GM18507 (cell line): Measurements from ENCODE around the gene MAST1.
"Not testable (repeated sequence)": the region's sequence is repeated elsewhere in the genome, so short reads cannot be mapped to it uniquely, and the experiment has no call there.

Source experiments
- DNase-seq: peaks from one replicate; pipeline ENCODE4 v3.0.0; 2011; ENCODE audit warnings: low read depth; ENCODE audit not compliant: insufficient read length; ENCODE audit errors: extremely low spot score
- FAIRE-seq: peaks from 2 replicates; lab custom pipeline; 2011; peaks lifted over from hg19 to GRCh38; lab: Jason Lieb, UNC

Gene MAST1

DNA sequence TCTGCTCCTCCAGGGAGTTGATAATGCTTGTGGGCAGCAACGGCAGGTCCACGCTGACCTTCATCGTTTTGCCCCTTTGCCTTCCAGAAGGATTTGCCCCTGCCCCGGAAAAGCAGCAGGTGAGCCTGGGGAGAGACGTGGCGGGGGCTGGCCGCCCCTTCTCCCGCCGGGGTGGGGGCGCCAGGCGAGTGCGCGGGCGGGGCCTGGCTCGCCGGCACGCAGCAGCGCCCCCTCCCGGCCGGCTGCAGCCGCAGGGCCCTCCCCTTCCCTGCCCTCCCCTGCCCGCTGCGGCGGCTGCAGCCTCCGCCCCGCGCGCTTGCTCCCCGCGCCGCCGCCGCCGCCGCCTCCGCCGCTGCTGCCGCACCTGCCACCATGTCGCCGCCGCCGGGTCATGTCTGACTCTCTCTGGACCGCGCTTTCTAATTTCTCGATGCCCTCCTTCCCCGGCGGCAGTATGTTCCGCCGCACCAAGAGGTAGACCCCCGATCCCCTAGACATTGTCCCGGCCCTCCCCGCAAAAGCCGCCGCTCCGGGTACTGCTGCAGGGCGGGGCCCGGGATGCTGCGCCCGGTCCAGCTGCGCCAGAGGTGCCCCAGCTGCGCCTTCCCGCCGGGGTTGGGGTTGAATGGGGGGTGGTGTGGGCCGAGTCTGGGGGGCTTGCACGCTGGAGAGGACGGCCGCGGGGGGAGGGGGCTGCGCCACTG lies at the start of gene MAST1:
MAST1 (plus strand) TSS at position 334 of the 704 bp plus-strand sequence; CDS start at position 392, 58 bp downstream.
- DNase-seq: no peak
- no peak for FAIRE-seq

GRCh38 chr19:12788682-12789097 lies 49.6 kb upstream of the MAST1 start:
- peak; percentile 81 for FAIRE-seq
- DNase-seq: no peak

DNA sequence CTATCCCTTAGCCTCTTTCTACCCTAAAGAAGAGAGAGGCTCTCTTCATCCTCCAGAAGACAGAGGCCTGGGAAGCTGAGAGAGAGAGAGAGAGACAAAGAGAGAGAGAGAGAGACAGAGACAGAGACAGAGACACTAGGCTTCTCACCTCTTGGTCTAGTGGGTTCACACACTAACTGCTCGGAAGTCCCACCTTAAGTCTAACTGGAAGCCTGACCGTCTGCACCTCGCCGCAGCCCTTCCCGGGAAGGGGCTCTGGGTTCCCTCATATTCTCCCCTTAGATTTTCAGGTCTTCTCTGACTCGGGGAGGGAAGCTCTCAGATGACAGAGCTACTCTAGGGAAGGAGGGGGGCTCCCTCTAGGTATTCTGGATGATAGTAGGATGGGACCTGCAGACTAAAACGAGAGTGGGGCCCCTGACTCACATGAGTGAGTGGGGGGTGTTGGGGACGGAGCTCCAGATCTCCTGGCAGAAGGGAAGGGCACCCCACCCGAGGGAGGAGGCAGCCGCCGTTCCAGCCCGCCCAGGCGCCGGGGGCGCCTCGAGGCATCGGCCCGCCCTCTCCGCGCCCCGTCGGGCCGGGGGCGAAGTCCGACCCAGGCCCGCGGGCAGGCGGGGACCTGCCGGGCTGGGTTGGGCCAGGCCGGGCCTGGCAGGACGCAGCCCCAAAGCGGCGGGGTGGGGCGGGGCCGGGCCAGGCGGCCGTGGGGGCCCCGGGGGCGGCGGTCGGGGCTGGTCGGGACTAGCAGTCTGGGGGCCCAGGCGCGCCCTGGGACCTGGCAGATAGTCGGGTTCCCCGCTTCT lies 49.0 kb upstream of the MAST1 start:
- no peak for FAIRE-seq
- no peak for DNase-seq

DNA sequence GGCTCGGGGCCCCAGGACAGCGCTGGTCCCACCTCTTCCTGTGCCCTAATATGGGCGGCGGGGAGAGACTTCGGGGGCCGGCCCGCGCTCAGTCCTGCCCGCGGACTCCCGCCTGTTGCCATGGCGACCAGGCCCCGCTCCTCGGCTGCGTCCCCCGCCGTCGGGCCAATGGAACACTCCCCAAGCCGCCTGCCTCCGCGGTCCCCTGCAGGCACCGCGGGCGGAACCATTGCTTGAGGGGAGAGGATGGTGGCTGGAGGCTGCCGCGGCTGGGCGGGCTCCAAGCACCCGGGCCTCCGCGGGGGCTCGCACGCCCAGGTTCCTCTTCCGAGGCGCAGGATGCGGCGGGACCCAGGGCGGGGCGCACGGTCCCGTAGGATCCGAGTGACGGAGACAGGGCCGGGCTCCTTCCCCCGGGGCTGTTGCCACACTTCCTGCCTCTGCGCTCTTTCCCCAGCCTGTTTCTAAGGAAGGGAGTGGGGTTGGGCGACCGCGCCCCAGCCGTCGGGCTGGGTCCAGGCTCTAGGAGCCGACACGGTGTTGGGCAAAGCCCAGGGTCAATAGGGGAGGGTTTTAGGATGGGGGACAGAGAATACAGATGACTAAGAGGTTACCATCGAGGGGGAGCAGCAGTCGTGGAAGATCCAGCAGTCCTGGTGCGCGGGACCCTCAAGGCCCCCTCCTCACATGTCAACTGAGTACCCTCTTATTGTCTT lies 48.3 kb upstream of the MAST1 start:
- DNase-seq: peak; percentile 80
- peak; percentile 80 for FAIRE-seq

GRCh38 chr19:12790628-12791344 lies 47.5 kb upstream of the MAST1 start:
- FAIRE-seq (no peak), DNase-seq (no peak)

GRCh38 chr19:12791345-12792050 lies 46.8 kb upstream of the MAST1 start, which contains the start of gene JUNB:
TSS of gene JUNB (plus strand) at chr19:12791486. CDS start at chr19:12791772, 286 bp downstream.
- DNase-seq (no peak), FAIRE-seq (peak; percentile 88)

- no peak for DNase-seq
- peak; percentile 50 for FAIRE-seq
Measured at GRCh38 chr19:12792051-12792852, 46.1 kb upstream of the MAST1 start.

- DNase-seq (no peak), FAIRE-seq (no peak)
Measured at GRCh38 chr19:12792853-12793289, 45.4 kb upstream of the MAST1 start.

- FAIRE-seq (peak; percentile 86), DNase-seq (peak; percentile 89)
Measured at GRCh38 chr19:12793290-12794195, 44.8 kb upstream of the MAST1 start.

DNA sequence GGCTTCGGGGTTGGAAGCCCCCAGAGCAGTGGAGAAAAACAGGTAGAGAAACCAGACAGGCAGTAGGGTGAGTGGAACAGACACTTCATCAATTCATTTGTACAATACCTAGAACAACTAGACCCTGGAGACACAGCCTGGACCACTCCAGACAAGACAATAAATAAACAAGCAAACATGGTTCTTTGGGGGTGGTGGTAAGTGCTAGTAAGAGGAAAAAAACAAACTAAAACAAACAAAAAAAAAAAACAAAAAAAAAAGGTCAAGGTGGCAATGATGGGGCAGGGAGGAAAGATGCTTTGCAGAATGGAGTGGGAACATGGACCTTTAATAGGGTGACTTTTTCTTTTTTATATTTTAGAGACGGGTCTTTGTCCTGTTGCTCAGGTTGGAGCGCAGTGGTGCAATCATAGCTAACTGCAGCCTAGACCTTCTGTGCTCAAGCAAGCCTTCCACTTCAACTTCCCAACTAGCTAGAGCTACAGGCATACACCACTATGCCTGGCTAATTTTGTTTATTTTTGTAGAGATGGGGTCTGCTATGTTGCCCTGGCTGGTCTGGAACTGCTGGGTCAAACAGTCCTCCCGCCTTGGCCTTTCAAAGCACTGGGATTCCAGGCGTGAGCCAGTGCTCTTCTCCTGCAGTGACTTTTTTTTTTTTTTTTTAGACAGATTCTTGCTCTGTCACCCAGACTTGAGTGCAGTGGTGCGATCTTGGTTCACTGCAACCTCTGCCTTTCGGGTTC lies 43.9 kb upstream of the MAST1 start:
- no peak for DNase-seq
- FAIRE-seq: no peak

DNA sequence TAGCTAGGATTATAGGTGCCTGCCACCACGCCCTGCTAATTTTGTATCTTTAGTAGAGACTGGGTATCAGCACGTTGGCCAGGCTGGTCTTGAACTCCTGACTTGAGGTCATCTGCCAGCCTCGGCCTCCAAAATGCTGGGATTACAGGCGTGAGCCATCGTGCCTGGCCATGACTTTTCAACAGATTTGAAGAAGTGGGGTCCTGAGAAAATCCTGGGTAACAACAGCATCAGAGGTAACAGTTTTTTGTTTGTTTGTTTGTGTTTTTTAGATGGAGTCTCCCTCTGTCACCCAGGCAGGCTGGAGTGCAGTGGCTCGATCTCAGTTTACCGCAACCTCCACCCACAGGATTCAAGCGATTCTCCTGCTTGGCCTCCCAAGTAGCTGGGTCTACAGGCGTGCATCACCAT lies 43.3 kb upstream of the MAST1 start:
- DNase-seq: no peak
- no peak for FAIRE-seq

DNA sequence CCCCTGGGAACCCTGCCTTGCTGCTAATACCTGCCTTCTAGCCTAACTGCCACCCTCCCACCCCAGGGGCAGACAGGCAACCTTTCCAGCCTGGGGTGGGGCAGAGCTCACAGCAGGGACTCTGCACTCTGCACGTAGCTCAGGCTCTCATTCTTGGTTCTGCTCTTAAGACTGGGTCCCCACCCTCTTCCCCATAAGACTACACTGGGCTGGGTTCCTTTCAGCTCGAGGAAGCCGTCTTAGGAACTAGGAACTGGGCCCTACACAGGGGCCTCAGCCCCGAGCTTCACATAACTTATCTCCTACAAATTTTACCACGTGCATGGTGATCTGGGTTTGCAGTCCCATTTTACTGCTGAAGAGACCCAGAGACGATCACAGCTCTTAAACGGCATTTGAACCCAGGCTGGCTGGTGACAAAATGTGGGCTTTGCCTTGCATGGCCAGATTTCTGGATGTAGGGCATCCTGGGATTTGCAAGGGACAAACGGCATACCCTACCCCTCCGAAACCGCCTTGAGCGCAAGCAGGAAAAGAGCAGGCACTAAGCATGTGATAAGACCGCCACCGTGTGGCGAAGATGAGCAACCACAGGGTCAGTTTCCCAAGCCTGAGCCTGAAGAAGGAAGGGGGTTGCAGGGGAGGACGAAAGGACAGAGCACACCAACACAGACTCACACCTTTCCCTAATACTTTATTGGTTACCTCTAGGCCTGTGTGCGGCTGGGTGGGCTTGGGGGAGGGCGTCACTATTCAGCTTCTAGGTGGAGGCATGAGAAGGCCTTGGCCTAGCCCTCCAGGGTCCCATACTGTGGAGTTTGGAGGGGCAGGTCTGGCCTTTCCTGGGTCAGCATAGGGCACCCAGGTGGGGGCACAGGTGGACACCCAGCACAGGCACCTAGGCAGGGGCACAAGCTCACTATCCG lies 41.9 kb upstream of the MAST1 start:
- DNase-seq: no peak

GRCh38 chr19:12797141-12797587 lies 41.2 kb upstream of the MAST1 start:
- no peak for FAIRE-seq

More for the DNA sequence above, 41.9 kb upstream of the MAST1 start:
- FAIRE-seq: peak; percentile 93

GRCh38 chr19:12797607-12798006 lies 40.7 kb upstream of the MAST1 start:
- FAIRE-seq, DNase-seq: not testable (repeated sequence)

More at GRCh38 chr19:12797141-12797587, 41.2 kb upstream of the MAST1 start:
- DNase-seq: no peak

DNA sequence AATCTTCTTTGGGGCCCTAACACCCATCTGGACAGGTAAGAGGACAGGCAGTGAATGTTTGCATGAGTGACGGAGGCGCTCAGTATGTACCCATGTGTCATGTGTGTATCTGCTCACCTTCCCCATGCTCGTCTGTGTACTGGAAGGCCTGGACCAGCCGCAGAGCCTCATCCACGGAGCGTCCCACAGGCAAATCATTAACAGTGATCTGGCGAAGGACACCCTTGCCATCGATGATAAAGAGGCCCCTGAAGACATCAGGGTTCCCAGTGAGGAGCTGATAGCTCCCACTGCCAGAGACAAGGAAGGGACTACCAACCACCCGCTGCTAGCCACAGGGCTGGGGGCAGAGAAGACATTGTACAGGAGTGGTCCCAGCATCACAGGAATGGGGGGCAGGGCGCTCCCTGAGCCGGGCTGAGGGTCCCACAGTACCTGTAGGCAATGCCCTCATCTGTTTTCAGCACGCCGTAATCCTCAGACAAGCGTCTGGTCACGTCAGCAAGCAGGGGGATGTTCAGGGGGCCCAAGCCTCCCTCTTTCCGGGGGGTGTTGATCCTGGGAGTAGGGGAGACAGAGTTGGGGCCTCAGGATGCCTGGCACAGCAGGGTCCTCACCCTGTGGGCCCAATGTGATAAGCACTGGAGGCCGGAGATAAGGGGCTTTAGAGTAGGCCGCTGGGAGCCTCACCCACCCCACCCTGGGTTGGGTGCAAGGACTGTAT lies 38.4 kb upstream of the MAST1 start:
- no peak for FAIRE-seq

More for the DNA sequence above, 38.4 kb upstream of the MAST1 start:
- no peak for DNase-seq
